ENCODE results near the gene PDE9A.

PDE9A gene

GRCh38 chr21:42775123-42775522 is 121.7 kb downstream of the PDE9A start:
- DNase-seq (ENCODE audit: low spot score), result no peak

DNA sequence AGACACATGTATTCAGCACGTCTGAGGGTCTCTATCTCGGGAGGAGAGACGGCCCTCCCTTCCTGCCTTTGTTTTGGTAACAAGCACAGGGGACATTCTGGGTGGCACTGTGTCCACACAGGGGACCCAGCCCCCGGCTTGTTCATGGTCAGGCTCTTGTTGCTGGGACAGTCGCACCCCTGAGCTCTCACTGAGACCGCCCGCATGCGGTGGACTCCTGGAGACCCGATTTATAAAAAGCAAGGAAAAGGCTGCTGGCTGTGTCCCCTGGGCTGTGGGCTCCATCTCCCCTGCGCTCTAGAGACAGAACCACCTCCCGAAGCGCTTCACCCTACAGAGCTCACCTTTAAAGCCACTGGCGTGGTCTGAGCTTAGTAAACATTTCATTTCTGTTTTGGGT is 122.5 kb downstream of the PDE9A start:
- no peak for DNase-seq (ENCODE audit: low spot score)

DNA sequence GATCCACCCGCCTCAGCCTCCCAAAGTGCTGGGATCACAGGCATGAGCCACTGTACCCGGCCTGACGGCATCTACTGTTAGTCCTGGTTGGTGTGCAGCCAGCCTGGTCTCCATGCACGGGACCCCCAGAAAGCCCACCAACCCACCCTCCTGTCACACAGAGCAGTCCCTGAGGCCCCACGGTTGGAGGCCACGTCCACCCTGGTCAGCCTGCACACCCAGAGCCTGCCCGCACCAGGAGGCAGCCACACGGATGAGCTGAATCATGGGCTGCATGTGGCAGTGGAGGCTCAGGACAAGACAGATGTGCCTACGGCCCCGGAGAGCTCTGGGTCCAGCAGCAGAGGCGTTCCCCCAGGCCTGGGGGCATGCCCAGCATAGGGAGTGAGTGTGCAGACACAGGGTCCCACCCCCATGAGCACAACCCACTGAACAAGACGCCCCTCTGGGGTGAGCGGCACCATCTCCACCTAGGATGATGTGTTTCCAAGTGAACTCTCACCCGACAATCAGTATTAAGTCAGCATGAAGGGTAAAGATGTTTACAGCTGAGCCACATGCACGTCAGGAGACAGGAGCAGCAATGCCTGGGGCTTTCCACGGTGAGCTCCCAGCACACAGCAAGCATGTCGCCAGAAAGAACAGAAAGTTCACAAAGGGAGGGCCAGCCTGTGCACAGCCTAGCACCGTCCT is 123.8 kb downstream of the PDE9A start:
- no peak for DNase-seq (ENCODE audit: low spot score)

DNA sequence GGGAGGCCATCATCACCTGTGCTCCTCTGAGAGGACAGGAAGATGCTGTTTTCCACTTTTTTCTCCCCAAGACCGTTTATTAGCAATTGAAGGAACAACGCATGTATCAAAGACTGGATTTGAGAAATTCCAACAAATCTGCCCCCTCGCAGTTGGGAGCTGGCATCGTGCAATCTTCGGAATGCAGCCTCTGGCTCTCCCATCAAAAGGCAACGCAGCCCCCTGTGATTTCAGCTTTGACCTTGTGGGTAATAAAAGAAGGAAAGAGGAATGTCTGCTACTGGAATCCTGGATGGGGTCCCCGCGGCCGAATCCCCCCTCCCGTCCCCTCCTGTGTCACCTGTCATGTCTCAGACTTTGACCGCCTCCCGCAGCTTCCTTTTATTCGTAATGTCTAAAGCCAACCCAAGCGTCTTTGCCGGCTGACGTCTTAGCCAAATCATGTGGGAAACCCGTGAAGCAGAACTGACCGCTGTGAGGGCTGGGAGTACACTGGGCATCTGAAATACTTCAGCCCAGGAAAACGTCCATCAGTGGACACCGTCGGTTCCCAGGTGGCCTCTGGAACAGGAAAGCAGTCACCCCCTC is 124.4 kb downstream of the PDE9A start:
- peak; percentile 71 for DNase-seq (ENCODE audit: low spot score)

GRCh38 chr21:42779431-42779861 is 126.0 kb downstream of the PDE9A start:
- DNase-seq (ENCODE audit: low spot score), result no peak

DNA sequence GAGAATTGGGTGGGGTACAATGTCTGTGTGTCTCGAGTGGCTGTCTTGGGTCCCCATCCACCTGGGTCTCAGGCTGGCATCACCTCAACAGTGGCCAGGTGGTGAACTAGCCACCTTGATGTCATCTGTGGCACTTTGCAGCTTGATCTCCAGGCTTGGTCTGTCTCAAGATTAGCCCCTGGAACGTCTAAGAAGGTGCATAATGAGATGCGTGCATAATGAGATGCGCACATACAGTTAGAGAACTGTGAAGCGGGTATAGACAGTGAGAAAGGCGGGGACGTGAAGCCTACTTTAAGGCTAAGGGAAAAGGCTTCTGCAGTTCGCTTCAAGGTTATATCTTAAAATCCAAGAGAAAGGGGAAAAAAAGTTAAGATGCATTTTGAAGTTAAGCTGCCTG is 127.2 kb downstream of the PDE9A start:
- no peak for DNase-seq (ENCODE audit: low spot score)

GRCh38 chr21:42781150-42781970 is 127.9 kb downstream of the PDE9A start:
- DNase-seq (ENCODE audit: low spot score), result no peak

DNA sequence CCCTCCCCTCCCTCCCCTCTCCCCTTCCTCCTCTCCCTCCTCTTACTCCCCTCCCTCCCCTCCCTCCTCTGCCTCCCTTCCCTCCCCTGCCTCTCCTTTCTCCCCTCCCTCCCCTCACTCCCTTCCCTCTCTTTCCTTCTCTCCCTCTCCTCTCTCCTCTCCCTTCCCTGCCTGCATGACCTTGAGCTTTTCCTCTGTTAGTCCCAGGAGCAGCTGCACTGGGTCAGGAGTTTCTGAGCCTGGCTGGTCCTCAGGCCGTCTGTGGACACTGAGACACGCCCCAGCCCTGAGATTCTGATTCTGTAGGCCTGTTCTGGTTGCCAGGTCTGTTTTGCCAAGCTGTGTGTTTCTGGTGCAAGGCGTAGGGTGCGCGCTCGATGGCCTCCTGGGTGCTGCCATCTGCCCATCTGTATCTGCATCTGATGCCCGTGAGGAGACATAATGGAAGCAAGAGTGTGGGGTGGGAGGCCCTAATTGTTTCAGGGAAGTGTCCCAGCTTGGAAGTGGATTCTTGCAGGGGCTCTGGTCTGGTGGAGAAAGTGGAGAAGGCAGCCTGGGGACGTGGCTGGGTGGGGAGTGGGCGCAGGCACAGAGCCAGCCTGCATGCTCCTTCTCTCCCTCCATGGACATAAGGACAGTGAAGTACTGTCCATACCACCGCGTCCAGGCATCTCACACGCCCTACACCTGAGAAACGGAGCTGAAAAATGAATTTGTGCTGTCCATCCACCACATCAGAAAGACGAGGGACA is 128.7 kb downstream of the PDE9A start:
- no peak for DNase-seq (ENCODE audit: low spot score)

DNA sequence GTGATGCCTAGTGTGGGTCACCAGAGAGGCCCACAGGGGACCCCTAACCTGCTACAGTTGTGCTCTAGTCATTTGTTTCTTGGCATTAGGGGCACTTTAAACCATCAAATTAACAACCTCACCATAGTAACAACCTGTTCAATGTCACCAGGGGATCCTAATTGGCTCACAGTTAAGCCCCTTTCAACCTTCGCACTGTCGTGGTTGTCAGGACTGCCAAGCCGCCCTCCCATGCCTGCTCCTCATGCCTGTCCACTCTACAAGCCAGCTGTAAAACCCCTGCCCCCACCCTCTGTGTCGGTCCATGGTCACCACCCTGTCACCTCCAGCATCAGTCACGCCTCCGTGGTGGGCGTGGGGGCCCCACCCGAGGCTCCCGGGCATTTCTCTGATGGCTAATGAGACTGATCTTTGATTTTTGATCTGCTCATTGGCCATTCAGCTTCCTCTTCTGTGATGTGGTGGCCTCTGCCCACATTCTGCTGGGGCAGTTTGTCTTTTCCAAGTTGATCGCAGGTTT is 129.4 kb downstream of the PDE9A start:
- DNase-seq (ENCODE audit: low spot score), result no peak

- DNase-seq (ENCODE audit: low spot score), result no peak
Measured at GRCh38 chr21:42784276-42784675, 130.9 kb downstream of the PDE9A start.

DNA sequence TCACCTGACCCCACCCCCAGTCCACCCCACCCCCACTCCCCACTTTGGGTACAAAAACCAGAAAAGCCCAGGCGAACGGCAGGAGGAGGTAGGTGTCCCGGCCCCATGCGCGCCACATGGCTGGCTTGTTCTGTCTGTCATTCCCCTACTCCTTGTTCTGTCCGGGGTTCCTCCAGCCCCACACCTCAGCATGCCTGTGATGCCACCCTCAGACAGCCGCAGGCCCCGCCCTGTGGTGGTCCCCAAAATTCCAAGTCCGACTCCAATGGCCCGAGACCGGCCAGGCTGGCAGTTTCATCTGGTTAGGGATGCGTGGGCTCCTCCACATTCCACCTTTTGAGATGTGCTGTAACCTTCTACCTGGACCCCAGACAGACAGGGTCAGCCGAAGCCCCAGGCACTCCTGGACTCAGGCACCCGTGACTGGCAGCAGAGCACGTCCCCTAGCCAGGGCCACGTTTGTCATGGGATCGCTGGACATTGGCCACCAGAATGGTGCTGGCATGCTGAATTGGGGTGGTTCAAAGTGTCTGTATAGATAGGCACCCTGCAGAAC is 131.6 kb downstream of the PDE9A start:
- DNase-seq (ENCODE audit: low spot score), result no peak

GRCh38 chr21:42785666-42786427 is 132.4 kb downstream of the PDE9A start:
- no peak for DNase-seq (ENCODE audit: low spot score)

- no peak for DNase-seq (ENCODE audit: low spot score)
Measured at GRCh38 chr21:42786884-42787283, 133.5 kb downstream of the PDE9A start.

GRCh38 chr21:42787613-42788012 is 134.2 kb downstream of the PDE9A start:
- no peak for DNase-seq (ENCODE audit: low spot score)

DNA sequence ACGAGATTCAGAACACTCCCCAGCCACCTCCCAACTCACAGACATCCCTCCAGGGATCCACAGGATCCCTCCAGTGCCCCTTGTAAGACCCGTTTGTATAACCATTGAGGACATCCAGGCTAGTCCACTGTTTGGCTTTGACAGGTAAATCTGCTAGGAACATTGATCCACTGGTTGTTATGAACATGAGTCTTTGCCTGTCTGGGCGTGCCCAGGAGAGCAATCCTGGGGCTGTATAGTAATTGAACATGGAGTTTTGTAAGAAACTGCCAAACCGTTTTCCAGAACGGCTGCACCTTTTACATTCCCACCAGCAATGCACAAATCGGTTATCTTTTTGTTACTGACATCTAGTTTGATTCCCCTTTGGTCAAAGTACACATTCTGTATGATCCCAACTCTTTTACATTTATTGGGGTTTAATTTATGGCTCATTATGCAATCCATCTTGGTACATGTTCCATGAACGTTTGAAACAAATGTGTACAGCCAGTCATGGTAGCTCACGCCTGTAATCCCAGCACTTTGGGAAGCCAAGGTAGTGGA is 137.2 kb downstream of the PDE9A start:
- DNase-seq (ENCODE audit: low spot score), result no peak

DNA sequence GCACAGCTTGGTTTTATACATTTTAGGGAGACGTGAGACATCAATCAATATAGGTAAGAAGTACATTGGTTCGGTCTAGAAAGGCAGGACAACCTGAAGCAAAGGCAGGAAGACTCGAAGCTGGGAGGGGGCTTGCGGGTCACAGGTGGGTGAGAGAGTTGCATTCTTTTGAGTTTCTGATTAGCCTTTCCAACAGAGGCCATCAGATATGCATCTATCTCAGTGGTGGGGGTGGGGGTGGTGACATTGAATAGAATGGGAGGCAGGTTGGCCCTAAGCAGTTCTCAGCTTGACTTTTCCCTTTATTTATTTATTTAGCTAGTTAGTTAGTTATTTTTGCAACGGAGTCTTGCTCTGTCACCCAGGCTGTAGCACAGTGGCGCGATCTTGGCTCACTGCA is 140.4 kb downstream of the PDE9A start:
- no peak for DNase-seq (ENCODE audit: low spot score)

- DNase-seq (ENCODE audit: low spot score), result no peak
Measured at GRCh38 chr21:42794551-42794950, 141.1 kb downstream of the PDE9A start.

DNA sequence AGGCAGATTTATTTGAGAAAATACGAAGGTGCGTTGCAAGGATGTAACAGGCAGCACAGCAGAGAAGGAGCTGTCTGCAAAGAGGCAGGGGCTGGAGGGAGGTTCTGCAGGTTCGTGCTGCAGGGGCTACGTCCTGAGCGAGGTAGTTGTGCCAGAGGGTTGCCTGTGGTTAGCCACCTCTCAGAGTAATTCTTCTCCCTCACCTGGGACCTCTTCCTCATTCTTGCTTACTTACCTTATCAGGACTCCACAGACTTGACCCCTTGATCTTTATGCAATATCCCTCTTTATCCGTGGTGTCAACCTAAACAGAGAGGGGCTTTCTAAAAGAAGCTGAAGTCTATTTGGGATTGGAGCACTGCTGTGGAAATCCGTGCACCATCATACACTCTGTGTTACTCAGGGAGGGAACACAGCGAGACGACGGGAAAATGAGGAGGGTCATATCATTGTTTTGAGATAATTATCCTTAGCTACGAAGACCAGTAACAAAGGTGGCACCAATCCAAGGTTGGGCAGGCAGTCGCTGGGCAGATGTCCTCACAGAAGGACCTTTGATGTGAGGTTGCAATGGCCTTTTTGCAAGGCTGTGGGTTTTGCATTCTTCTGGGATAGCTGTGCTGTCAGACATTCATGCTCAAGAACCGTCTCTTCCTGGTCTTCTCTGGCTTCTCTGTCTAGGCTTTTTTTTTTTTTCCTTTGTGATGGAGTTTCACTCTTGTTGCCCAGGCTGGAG is 143.1 kb downstream of the PDE9A start:
- no peak for DNase-seq (ENCODE audit: low spot score)

- DNase-seq (ENCODE audit: low spot score), result no peak
Measured at GRCh38 chr21:42797522-42797921, 144.1 kb downstream of the PDE9A start.

DNA sequence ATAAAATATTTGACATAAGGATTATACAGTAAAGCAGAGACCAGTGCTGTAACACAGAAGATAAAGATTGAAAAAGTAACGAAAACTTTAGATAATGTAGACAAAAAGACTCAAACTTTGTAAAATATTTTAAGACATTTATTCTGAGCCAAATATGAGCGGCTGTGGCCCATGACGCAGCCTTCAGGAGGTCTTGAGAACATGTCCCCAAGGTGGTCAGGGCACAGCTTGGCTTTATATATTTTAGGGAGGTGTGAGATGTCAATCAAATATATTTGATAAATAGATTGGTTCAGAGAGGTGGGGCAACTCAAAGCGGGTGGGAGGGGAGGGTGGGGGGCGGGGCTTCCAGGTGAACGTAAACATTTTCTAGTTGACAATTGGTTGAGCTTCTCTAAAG is 144.7 kb downstream of the PDE9A start:
- DNase-seq (ENCODE audit: low spot score), result no peak

All from germinal center (tissue), 1 donor.